ENCODE results near the gene STARD6. TPM values are rescaled to one million over a fixed set of nuclear protein-coding genes. Genes with fewer than 3 reads are reported as not detected.

Gene STARD6
- total RNA-seq, 1 donor from 2014 or later = not detected

DNA sequence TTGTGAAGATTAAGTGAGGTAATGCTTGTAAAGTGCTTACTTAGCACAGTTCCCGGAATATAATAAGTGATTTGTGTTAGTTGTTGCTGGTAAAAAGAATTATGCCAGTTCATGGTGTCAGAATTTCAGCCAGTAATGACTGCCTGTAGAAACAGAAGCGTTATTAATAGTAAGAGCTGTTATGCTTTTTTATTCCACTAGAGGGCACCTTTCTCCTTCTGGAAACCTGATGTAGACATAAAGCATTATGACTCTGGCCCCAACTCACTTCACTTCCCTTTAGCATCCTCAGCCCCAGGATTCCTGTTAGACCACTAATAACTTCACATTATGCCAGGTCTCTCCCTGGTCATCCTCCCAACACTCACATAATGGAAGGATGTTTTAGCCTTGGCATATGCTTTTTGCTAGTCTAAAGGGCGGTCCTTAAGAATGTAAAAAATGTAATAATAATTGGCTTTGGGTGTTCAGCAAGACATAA, 34.9 kb upstream of the STARD6 start:
- no peak overlapping the region for H3K4me3 Mint-ChIP-seq (ENCODE audit: unreplicated experiment)
- peaks cover 1% of the 10 kb centered on the region for H3K9me3 Mint-ChIP-seq (ENCODE audit: unreplicated experiment)
- H3K36me3 Mint-ChIP-seq (ENCODE audit: unreplicated experiment) = no peaks in the 10 kb centered on the region
- no peak for DNase-seq
- TF ChIP-seq, protein P1, sequence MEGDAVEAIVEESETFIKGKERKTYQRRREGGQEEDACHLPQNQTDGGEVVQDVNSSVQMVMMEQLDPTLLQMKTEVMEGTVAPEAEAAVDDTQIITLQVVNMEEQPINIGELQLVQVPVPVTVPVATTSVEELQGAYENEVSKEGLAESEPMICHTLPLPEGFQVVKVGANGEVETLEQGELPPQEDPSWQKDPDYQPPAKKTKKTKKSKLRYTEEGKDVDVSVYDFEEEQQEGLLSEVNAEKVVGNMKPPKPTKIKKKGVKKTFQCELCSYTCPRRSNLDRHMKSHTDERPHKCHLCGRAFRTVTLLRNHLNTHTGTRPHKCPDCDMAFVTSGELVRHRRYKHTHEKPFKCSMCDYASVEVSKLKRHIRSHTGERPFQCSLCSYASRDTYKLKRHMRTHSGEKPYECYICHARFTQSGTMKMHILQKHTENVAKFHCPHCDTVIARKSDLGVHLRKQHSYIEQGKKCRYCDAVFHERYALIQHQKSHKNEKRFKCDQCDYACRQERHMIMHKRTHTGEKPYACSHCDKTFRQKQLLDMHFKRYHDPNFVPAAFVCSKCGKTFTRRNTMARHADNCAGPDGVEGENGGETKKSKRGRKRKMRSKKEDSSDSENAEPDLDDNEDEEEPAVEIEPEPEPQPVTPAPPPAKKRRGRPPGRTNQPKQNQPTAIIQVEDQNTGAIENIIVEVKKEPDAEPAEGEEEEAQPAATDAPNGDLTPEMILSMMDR (IDR thresholded peaks at IDR 0.05; ENCODE audit: partially characterized antibody, unreplicated experiment) = peak; percentile 87
- H3K27me3 Mint-ChIP-seq (ENCODE audit: unreplicated experiment) = peaks cover 3% of the 10 kb centered on the region
- no peak overlapping the region for H3K27ac Mint-ChIP-seq (ENCODE audit: unreplicated experiment)
- peaks cover 2% of the 10 kb centered on the region for H3K4me1 Mint-ChIP-seq (ENCODE audit: low read depth, unreplicated experiment)

DNA sequence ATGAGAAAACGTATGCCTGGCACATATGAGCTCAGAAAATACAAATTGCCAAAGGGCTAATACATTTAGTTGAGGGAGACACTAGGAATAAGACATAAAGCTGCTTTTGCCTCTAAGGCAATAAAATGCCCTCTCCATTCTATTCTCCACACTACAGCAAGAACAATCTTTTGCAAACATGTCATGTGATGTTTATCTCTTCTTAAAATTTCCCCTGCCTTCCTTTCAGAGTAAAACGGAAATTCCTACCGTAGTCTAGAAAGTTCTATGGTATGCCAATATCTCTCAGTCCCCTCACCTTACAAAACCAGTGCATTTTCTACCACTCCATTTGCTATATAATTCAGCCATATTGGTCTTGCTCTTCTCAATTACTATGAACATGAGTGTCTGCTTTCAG, 33.2 kb upstream of the STARD6 start:
- Mint-ChIP-seq H3K4me3 (ENCODE audit: unreplicated experiment) (no peak overlapping the region), H3K4me1 (ENCODE audit: low read depth, unreplicated experiment) (peaks cover 7% of the 10 kb centered on the region), H3K27ac (ENCODE audit: unreplicated experiment) (no peak overlapping the region), H3K9me3 (ENCODE audit: unreplicated experiment) (peaks cover 1% of the 10 kb centered on the region), H3K27me3 (ENCODE audit: unreplicated experiment) (peaks cover 3% of the 10 kb centered on the region), H3K36me3 (ENCODE audit: unreplicated experiment) (no peaks in the 10 kb centered on the region)
- TF ChIP-seq, protein P1 (IDR thresholded peaks at IDR 0.05; ENCODE audit: partially characterized antibody, unreplicated experiment) = no peak
- DNase-seq = no peak

DNA sequence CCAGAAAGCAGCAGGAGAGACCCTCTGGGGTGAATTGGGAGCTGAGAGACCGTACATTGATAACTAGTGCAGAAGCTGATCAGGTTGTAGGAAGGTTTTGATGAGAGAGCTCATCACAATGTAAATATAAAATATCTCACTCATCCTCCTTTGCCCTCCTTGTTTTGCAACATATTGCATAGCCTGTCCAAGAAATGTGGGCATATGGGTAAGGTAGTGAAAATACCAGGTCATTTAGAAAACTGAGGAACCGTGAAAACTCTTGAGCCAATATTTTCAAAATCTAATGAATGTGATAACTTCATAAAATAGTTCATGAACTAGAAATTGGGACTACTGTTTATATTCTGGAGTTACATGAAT, 31.5 kb upstream of the STARD6 start:
- Mint-ChIP-seq H3K27ac (ENCODE audit: unreplicated experiment) (no peak overlapping the region), H3K9me3 (ENCODE audit: unreplicated experiment) (peaks cover 1% of the 10 kb centered on the region), H3K27me3 (ENCODE audit: unreplicated experiment) (peaks cover 3% of the 10 kb centered on the region), H3K36me3 (ENCODE audit: unreplicated experiment) (no peaks in the 10 kb centered on the region), H3K4me3 (ENCODE audit: unreplicated experiment) (no peak overlapping the region), H3K4me1 (ENCODE audit: low read depth, unreplicated experiment) (peaks cover 9% of the 10 kb centered on the region)
- TF ChIP-seq, protein P1 (IDR thresholded peaks at IDR 0.05; ENCODE audit: partially characterized antibody, unreplicated experiment) = no peak
- DNase-seq = no peak

DNA sequence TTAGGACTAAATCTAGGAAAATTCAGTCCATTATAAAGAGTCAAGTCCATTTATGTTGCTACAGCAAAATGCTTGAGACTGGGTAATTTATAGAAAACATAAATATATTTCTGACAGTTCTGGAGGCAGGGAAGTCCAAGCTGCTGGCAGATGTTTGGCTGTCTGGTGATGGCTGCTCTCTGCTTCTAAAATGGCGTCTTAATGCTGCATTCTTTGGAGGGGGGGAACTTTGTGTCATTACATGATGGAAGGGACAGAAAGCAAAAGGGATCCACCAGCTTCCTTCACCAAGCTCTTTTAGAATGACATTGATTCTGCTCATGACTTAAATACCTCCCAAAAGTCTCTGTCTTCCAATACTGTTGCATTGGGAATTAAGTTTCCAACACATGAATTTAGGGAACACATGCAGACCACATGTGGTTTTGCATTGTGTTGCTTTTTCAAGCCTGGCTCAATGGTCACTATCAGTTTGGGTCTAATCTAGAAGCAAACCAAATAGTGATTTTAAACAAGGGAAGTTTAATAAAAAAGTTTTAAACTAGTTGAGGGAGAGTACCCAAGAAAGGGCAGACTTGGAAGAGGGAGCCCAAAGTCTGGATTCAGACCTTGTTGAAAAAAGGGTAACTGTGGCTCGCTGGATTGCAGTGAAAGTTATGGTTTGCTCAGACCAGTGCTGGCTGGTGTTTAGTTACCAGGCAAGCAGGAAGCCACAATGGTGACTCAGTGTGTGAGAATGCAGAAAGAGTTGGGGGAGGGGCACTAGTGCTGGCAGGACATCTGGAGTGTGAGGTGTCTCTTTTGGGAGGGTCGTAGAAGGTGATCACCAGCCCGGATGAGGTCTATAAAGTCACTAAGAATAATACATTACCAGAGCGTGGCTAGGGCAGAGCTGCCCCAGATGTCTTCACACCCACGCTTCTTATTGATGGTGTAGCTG, 30.8 kb upstream of the STARD6 start:
- Mint-ChIP-seq H3K27me3 (ENCODE audit: unreplicated experiment) (peaks cover 3% of the 10 kb centered on the region), H3K9me3 (ENCODE audit: unreplicated experiment) (peaks cover 1% of the 10 kb centered on the region)

More for the DNA sequence above, 30.8 kb upstream of the STARD6 start:
- no peaks in the 10 kb centered on the region for H3K36me3 Mint-ChIP-seq (ENCODE audit: unreplicated experiment)
- TF ChIP-seq, protein P1 (IDR thresholded peaks at IDR 0.05; ENCODE audit: partially characterized antibody, unreplicated experiment) = no peak
- H3K4me1 Mint-ChIP-seq (ENCODE audit: low read depth, unreplicated experiment) = peaks cover 9% of the 10 kb centered on the region
- H3K4me3 Mint-ChIP-seq (ENCODE audit: unreplicated experiment) = no peak overlapping the region
- DNase-seq = no peak
- H3K27ac Mint-ChIP-seq (ENCODE audit: unreplicated experiment) = no peak overlapping the region

Measured in glutamatergic neuron (in vitro differentiated cells).